22Rv1 (cell line): ENCODE measurements around the gene SH3BP5.

Experiments
- ZFX ChIP-seq: fragments of 450-650 bp; IDR thresholded peaks from 2 replicates; pipeline ENCODE4 v1.6.1; 2017; ENCODE audit warnings: antibody characterized with exemption, borderline replicate concordance
- TF ChIP-seq, protein P1 (sequence below): fragments of 450-650 bp; IDR thresholded peaks from 2 replicates; pipeline ENCODE4 v1.5.1; 2017; ENCODE audit warnings: mild to moderate bottlenecking

- TF ChIP-seq, protein P1, sequence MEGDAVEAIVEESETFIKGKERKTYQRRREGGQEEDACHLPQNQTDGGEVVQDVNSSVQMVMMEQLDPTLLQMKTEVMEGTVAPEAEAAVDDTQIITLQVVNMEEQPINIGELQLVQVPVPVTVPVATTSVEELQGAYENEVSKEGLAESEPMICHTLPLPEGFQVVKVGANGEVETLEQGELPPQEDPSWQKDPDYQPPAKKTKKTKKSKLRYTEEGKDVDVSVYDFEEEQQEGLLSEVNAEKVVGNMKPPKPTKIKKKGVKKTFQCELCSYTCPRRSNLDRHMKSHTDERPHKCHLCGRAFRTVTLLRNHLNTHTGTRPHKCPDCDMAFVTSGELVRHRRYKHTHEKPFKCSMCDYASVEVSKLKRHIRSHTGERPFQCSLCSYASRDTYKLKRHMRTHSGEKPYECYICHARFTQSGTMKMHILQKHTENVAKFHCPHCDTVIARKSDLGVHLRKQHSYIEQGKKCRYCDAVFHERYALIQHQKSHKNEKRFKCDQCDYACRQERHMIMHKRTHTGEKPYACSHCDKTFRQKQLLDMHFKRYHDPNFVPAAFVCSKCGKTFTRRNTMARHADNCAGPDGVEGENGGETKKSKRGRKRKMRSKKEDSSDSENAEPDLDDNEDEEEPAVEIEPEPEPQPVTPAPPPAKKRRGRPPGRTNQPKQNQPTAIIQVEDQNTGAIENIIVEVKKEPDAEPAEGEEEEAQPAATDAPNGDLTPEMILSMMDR = no peak
- TF ChIP-seq ZFX = no peak
Observed at GRCh38 chr3:15218689-15219088, 113.7 kb downstream of the SH3BP5 start.
